OCI-M1 (cell line): ENCODE data around the gene SOBP.
"Not testable (repeated sequence)": the region's sequence is repeated elsewhere in the genome, so short reads cannot be mapped to it uniquely, and the experiment has no call there.

Experiments
- DNase-seq: peaks from one replicate; lab custom pipeline; 2025; lab: John Stamatoyannopoulos, UW

Gene SOBP, protein sequence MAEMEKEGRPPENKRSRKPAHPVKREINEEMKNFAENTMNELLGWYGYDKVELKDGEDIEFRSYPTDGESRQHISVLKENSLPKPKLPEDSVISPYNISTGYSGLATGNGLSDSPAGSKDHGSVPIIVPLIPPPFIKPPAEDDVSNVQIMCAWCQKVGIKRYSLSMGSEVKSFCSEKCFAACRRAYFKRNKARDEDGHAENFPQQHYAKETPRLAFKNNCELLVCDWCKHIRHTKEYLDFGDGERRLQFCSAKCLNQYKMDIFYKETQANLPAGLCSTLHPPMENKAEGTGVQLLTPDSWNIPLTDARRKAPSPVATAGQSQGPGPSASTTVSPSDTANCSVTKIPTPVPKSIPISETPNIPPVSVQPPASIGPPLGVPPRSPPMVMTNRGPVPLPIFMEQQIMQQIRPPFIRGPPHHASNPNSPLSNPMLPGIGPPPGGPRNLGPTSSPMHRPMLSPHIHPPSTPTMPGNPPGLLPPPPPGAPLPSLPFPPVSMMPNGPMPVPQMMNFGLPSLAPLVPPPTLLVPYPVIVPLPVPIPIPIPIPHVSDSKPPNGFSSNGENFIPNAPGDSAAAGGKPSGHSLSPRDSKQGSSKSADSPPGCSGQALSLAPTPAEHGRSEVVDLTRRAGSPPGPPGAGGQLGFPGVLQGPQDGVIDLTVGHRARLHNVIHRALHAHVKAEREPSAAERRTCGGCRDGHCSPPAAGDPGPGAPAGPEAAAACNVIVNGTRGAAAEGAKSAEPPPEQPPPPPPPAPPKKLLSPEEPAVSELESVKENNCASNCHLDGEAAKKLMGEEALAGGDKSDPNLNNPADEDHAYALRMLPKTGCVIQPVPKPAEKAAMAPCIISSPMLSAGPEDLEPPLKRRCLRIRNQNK

DNA sequence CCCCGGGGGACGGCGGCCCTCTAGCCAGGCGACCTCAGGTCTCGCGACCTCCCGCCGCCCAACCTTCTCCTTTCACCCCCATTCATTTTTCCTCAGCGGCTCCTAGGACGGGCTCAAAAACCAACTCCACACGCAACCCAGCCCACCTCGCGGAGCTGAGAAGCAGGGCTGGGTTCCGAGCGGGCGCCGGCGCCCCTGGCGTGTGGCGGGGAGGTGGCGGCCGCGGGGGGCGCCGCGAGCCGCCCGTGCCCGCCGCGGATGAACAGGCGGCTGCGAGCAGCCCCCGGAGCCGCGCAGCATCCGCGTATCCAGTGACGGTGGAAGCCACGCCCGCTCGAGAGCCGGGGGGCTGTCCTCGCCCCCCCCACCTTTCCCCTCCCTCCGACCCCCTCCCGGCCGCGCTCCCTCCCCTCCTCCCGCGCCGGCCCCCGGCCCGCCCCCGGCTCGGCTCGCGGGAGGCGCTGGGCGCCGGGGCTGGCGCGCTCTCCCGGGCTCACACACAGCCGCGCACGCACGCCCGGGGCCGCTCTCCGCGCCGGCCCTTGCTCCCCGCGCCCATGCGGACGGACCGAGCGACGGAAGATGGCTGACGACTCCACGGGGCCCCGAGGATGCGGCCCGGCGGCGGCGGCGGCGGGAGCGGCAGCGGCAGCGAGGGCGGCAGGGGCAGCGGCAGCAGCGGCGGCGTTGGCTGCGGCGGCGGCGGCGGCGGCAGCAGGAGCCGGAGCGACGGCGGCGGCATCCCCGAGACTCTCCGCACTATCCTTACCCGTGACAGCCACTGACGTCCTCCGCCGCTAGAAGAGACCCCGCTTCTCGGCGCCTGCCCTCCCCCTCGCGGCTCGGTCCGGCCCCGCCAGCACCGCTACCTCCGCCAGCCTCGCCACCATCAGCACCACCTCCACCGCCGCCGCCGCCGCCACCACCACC, at the start of gene SOBP:
TSS of gene SOBP (plus strand) at position 482 of the 930 bp plus-strand sequence. CDS start 500 bp downstream, outside the sequence.
- DNase-seq, result no peak

DNA sequence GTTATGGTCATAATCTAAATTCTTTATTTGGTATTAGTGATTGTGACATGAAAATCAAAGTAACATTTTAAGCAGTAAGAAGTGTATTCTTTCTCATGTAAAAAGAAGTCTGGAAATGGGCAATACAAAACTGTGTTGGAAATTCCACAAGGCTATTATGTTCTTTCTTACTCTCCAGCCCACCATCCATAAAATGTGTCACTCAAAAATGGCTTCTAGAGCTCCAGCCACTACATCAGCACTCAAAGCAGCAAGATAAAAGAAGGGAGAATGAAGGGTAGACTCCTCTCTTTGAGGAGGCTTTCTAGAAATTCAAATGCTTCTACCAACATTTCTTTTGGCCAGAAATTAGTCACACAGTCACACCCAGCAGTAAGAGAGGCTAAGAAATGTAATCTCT, 49.0 kb upstream of the SOBP start:
- DNase-seq, result no peak

DNA sequence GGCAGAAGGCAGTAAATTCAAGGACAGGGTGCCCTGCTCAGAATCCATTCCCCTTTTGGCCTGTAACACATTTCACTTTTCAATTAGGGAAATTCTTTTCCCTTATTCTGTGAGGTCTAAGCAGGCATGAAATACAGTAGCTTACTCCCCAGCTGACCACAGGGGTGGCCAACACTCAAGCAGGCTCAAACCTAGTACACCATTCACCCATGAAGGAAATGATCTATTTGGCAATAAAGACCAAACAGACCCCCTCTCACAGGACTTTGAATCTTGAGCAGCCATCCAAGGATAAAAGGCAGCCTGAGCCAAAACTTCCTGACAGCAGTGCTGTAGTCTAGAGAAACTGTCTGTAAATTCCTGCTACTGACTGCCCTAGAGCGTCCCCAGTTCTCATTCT, 48.2 kb upstream of the SOBP start:
- no peak for DNase-seq

DNA sequence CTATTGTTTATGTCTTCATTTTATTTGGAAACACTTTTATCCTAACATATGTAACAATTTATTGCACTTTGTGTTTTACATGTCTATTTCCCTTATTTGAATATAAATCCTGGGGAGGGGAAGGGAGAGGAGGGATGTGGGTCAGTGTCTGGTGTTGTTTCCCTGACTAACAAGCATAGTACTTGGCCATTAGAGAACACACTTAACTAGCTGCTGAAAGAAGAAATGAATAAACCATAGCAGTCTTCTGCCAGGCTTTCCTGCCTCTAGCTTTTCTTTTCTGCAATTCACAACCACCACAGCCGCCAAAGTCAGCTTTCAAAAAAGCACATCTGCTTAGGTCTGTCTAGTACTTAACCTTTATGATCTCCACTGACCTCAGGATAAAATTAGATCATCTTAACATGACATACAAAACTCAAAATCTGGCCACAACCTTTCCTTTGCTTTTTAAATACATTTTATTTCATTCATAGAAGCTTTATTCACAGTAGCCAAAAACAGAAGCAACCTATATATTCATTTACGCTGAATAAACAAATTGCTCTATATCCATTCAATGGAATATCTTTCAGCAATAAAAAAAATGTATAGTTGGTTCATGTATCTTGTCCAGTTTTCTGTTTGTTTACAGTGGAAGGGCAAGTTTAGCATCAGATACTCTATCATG, 46.8 kb upstream of the SOBP start:
- no peak for DNase-seq

DNA sequence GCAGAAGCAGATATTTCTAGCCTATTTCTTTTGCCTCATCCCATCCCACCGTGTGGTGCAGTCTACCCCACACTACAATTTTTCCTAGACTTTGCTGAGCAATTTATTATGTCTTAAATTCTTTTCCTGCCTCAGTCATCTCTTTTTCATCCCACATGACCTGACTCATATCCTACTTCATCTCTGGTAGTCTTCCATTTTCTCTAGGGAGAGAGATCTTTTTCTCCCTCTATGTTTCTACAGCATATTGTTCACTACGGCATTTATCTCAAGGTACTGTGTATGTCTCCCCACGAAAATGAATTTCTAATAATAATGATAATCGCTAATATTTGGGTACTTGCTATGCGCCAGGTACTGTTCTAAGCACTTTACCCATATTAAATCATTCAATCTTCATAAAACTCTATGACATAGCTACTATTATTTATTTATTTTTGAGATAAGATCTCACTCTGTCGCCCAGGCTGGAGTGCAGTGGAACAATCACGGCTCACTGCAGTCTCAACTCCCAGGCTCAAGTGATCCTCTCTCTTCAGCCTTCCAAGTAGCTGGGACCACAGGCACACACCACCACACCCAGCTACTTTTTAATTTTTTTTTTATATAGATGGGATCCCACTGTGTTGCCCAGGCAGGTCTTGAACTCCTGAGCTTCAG, 46.2 kb upstream of the SOBP start:
- no peak for DNase-seq

DNA sequence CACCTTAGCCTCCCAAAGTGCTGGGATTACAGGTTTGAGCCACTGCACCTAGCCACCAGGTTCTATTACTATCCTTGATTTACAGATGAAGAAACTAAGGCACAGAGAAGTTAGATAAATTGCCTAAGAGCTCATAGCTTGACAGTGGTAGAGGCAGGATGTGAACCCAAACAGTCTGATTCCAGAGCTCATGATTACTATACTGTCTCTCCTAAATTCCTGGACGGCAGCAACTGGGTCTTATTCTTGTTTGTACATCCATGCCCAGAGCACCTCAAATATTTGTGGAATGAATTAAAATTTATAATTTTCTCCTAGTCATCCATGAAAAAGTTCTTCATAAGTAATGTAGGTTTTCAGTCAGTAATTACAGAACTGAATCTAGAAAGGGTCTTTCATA, 45.6 kb upstream of the SOBP start:
- DNase-seq, result no peak

DNA sequence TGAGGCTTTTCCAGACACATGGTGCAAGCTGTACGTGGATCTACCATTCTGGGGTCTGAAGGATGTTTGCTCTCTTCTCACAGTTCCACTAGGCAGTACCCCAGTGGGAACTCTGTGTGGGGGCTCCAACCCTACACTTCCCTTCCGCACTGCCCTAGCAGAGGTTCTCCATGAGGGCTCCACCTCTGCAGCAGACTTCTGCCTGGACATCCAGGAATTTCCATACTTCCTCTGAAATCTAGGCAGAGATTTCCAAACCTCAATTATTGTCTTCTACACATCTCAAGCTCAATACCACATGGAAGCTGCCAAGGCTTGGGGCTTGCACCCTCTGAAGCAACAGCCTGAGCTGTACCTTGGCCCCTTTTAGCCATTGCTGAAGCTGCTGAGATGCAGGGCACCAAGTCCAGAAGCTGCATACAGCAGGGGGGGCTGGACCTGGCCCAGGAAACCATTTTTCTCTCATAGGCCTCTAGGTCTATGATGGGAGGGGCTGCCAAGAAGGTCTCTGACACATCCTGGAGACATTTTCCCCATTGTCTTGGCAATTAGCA, 42.2 kb upstream of the SOBP start:
- no peak for DNase-seq

DNA sequence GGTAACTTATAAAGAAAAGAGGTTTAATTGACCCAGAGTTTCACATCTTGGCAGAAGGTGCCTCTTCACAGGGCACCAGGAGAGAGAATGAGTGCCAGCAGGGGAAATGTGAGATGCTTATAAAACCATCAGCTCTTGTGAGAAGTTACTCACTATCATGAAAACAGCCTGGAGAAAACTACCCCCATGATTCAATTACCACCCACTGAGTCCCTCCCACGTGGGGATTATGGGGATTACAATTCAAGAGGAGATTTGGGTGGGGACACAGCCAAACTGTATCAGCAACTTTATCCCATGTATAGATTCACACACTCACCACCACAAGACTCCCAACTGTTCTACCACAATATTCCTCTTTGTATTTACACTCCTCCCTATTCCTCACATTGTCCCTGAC, 41.1 kb upstream of the SOBP start:
- DNase-seq, result no peak

DNA sequence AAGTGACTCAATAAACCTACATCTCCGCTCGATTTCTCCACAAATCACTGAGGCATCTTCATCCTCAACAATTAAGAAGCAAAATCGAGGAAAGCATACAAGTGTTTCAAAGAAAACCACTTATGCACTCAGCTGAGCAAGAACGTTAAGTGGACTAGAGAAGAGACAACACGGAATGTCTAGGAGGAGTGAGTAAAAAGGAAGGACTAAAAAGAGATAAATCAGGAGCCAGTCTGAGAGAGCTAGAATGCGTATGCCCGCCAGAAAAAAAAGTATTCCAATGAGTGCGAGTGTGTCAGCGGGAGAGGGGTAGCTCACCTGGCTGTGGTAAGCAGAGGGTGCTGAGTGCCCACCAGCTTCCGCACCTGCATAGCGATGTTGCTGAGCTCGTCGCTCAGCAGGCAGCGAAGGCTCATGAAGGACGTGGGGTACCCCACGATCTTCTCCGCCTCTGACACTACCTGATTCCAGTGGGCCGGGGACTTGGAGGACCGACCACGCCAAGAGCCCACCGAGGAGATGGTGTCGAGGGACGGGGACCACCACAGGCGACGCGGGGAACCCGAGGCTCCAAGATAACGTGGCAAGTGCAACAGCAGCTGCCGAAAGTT, 31.1 kb upstream of the SOBP start:
- DNase-seq, result peak; percentile 71

DNA sequence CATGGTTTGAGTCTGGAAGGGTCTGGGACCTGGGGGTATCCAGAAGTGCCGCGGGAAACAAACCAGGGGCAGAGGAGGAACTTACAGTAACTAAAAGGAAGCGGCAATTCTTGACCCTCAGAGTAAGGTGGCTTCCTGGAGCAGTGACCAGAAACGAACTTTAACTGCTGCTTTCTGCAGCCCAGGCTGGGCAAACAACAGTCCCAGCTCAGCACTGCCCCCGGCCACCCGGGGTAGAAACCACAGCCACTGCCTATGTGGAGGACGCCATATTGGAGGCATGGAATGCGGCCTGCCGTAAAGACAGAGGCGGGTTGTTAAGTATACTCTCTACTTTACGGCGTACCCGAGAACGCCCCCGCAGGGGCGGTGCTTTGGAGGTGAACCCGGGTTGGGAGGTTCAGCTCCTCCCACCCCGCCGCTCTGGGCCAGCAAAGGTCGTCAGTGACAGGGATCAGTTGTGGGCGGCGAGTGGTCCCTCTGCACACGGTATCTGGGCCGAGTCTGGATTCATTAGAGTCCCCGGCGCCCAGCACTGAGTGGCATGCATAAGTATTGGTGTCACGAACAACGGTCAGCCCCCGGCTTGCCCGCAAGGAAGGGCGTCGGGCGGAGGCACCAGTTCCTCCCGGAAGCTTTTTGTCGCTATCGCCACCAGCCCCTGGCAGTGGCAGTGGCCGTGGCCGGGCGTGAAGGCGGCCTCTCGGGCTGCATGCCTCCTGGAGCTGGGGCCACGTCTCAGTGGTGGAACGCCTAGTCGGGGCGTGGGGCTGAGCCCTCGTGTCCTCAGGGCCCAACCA, 30.4 kb upstream of the SOBP start, which contains the start of gene PDSS2:
TSS of gene PDSS2 (minus strand) at position 282 of the 800 bp plus-strand sequence. CDS start at position 3, 279 bp downstream.
- peak; percentile 100 for DNase-seq

DNA sequence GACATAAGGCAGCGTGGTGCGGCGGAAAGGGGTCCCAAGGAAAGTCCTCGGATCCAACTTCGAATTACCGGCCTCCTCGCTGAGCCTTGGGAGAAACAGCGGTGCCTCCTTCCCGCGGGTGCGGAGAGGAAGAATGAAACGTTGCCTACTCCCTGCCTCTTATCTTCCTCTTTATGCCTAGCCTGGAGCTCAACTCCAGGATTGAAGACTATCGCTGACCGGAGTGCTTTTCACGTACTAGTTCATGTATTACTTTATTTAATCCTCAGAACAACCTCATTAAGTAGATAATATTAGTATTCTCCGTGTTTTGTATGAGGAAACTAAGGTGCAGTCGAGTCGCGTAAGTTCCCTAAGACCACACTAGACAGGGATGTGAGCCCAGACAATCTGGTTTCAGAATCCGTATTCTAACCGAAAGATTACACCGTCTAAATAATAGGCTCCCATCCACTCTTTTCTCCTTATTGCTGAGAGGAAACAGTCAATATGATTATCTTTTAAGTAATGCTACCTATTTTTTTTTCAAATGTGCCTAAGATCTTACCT, 29.8 kb upstream of the SOBP start:
- peak; percentile 89 for DNase-seq

DNA sequence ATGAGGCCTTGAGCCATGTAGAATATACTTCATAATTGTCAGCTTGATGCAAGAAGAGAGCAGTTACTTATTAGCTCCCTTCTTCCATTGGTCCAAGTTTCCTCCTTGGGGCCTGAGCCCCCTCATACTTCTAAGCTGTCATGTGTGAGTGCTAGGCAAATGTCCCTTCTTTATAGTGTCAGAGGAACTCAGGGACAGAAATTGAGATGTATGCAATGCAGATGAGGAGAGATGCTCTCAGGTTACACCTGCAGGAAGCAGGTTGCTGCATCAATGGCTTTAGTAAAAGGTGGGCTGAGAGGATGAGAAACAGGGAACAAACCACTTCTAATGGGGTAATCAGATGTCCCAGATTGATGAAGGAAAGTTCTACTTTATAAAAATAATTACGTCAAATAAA, 23.9 kb upstream of the SOBP start:
- no peak for DNase-seq

DNA sequence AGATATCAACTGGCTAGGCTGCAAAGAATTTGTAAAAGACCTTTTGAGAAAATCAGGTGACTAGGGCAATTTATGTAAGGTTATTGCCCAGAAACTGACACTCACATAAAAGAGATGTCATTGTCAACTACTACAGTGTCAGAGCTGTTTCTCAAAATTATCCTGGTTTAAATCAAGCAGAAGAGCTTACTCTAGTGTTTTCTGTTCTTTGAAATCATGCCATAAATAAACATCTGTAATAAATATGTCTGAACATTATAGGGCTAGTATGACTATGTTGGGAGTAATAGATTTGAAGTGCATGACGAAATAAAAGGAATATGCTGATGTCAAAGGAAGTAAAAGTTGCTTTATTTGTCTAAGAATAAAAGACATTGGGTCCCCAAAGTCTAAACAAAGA, 19.6 kb upstream of the SOBP start:
- DNase-seq, result no peak

DNA sequence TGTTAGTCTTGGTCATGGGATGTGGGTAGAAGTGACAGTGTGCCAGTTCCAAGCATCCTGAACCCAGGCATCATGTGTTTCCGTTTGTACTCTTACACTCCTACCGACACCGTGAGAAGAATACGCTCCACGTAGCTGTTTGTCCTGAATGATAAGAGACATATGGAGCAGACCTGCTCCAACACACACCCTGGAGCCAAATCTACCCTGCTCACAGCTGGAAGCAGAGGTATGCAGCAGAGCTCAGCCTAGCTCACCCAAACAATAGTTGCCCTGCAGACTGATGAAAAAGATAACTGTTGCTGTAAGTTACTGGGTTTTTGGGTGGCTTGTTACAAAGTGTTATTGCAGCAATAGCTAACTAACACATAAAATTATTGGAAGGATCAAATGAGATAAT, 16.3 kb upstream of the SOBP start:
- no peak for DNase-seq

DNA sequence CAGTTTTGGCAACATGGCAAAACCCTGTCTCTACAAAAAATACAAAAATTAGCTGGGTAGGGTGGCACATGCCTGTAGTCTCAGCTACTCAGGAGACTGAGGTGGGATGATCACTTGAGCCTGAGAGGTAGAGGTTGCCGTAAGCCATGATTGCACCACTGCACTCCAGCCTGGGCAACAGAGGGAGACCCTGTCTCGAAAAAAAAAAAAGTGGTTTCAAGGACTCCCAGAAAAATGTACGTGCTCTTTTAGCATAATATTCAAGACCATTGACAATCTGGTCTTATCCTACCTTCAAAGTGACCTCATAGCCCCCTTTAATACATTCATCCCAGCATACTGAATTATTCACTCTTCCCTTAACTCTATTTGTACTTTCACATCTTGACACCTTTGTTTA, 14.6 kb upstream of the SOBP start:
- DNase-seq, result not testable (repeated sequence)

DNA sequence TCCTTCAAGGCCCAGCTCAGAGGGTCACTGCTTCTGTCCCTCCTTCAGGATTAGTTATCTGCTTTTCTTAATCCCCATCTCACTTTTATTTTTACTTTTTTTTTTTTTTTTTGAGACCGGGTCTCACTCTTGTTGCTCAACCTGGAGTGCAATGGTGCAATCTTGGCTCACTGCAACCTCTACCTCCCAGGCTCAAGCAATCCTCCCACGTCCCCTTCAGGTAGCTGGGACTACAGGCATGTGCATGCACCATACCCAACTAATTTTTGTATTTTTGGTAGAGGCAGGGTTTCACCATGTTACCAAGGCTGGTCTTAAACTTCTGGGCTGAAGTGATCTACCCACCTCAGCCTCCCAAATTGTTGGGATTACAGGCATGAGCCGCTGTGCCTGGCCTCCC, 14.1 kb upstream of the SOBP start:
- not testable (repeated sequence) for DNase-seq

DNA sequence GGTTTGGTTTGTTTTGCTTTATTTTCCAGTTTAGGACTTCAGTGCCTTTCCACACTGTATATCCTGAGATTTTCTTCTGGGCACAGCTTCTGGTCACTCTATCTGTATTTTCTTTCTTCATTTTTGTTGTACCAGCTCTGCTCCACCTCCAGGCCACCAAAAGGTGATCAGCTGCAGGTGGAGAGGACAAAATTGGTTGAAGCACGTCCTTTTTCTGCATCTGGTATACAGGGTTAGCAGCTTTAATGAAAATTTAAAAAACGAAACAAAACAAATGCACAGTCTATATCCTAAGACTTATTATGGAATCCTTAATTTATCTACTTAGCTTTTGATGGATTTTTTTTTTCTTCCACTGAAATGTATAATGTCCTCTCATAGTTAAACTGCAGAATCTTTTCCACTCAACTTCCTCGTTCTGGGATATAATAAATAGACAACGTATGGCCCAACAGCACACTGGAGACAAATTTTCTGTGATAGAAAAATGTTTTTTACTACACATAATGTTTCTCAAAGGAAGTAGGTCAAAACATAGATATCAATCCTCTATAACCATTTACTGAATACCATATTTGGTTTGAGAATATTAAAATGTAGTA, 10.7 kb upstream of the SOBP start:
- DNase-seq, result no peak

DNA sequence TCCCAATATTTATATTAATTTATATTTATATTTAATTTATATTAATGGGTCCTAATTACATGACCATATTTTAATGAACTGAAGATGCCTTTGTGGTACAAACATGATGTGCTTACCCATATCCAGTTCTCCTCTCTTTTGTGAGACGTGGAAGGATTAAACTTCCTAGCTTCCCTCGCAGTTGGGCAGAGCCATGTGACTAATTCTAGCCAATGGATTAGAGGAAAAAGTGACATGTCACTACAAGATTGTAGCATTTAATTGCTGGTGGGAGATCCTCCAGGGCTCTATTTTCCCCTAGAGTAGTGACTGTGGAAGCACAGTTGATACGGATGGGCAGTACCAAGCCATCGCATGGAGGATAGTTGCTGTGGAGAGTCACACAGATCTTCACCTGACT, 4.8 kb upstream of the SOBP start:
- no peak for DNase-seq
